KMS-11 (cell line): Measurements from ENCODE around the gene RHOV.
A peak's percentile ranks its signal among the peaks of the same experiment; 100 is the strongest.

Experiments used
- H2AFZ ChIP-seq: fragments of 200-600 bp; sonication (generic); 2 replicates; pipeline ENCODE4 v1.6.1; 2016; ENCODE audit warnings: antibody characterized with exemption, mixed run types, low read depth
- H3K27ac ChIP-seq: fragments of 200-600 bp; sonication (generic); 2 replicates; pipeline ENCODE4 v1.6.1; 2016; ENCODE audit warnings: mild to moderate bottlenecking, mixed run types
- H3K27me3 ChIP-seq: fragments of 200-600 bp; sonication (generic); 2 replicates; pipeline ENCODE4 v1.6.1; 2017; ENCODE audit warnings: mild to moderate bottlenecking, low read depth, mixed run types, moderate library complexity; ENCODE audit not compliant: insufficient read depth
- H3K36me3 ChIP-seq: fragments of 200-600 bp; sonication (generic); 2 replicates; pipeline ENCODE4 v1.6.1; 2017; ENCODE audit warnings: mild to moderate bottlenecking, mixed run types; ENCODE audit not compliant: insufficient read depth
- H3K4me1 ChIP-seq: fragments of 200-600 bp; sonication (generic); 2 replicates; pipeline ENCODE4 v1.6.1; 2016; ENCODE audit warnings: mild to moderate bottlenecking, low read depth, mixed run types; ENCODE audit not compliant: poor library complexity, severe bottlenecking
- H3K4me2 ChIP-seq: fragments of 200-600 bp; sonication (generic); 2 replicates; pipeline ENCODE4 v1.7.0; 2016; ENCODE audit warnings: mild to moderate bottlenecking, mixed run types
- H3K4me3 ChIP-seq: fragments of 200-600 bp; sonication (generic); IDR thresholded peaks from 2 replicates; pipeline ENCODE4 v1.6.1; 2017; ENCODE audit warnings: low read depth, low read length, mixed read lengths; ENCODE audit not compliant: insufficient read depth
- H3K79me2 ChIP-seq: fragments of 200-600 bp; sonication (generic); 2 replicates; pipeline ENCODE4 v1.6.1; 2016; ENCODE audit warnings: low read depth, mixed run types; ENCODE audit not compliant: insufficient read depth
- H3K9ac ChIP-seq: fragments of 200-600 bp; sonication (generic); 2 replicates; pipeline ENCODE4 v1.6.1; 2016; ENCODE audit warnings: mild to moderate bottlenecking, mixed run types
- H4K20me1 ChIP-seq: fragments of 200-600 bp; sonication (generic); 2 replicates; pipeline ENCODE4 v1.6.1; 2016; ENCODE audit warnings: mild to moderate bottlenecking, mixed run types; ENCODE audit not compliant: insufficient read depth
- TF ChIP-seq, protein P1 (sequence below): fragments of 200-600 bp; sonication (generic); conservative IDR thresholded peaks from 2 replicates; pipeline ENCODE4 v1.6.1; 2017; ENCODE audit warnings: low read depth, mild to moderate bottlenecking, antibody characterized with exemption, low read length, moderate library complexity, mixed read lengths

The RHOV gene

DNA sequence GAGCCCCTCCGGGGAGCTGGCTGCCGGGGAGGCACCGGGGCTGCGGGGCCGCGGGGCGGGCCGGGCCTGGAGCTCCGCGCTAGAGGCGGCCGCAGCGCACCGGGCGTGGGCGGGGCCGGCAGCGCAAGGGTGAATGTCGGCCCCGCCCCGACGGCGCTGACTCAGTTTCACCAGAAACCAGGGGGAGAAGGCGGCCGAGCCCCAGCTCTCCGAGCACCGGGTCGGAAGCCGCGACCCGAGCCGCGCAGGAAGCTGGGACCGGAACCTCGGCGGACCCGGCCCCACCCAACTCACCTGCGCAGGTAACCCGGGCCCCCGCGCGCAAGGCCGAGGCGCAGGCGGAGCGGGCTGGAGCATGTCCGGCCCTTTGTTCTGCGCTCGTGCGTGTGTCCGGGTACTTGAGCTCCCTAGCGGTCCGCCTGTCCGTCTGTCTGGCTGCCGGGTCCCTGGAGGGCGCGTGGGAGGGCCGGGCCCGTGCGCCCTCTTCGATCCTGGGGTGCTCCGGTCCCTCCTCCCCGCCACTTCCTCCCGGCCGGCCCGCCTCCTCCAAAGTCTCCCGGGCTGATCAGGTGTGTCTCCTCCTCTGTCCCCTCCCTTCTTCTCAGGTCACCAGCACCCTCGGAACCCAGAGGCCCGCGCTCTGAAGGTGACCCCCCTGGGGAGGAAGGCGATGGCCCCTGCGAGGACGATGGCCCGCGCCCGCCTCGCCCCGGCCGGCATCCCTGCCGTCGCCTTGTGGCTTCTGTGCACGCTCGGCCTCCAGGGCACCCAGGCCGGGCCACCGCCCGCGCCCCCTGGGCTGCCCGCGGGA, 29.9 kb downstream of the RHOV start, which contains the start of gene SPINT1:
TSS of gene SPINT1 (plus strand) at position 164 of the 811 bp plus-strand sequence. CDS start at position 671, 507 bp downstream.
- Histone ChIP-seq H3K36me3 (no peaks in the 10 kb centered on the region), H3K79me2 (no peaks in the 10 kb centered on the region), H2AFZ (peak within 1 kb of the TSS; percentile 41), H3K27me3 (peaks cover 4% of the 10 kb centered on the region), H3K9ac (no peak within 1 kb of the TSS), H3K27ac (no peak within 1 kb of the TSS), H4K20me1 (no peaks in the 10 kb centered on the region), H3K4me3 (no peak within 1 kb of the TSS), H3K4me1 (peaks cover 12% of the 10 kb centered on the region), H3K4me2 (no peak within 1 kb of the TSS; the same call in 1 of the 2 replicates)
- TF ChIP-seq, protein P1, sequence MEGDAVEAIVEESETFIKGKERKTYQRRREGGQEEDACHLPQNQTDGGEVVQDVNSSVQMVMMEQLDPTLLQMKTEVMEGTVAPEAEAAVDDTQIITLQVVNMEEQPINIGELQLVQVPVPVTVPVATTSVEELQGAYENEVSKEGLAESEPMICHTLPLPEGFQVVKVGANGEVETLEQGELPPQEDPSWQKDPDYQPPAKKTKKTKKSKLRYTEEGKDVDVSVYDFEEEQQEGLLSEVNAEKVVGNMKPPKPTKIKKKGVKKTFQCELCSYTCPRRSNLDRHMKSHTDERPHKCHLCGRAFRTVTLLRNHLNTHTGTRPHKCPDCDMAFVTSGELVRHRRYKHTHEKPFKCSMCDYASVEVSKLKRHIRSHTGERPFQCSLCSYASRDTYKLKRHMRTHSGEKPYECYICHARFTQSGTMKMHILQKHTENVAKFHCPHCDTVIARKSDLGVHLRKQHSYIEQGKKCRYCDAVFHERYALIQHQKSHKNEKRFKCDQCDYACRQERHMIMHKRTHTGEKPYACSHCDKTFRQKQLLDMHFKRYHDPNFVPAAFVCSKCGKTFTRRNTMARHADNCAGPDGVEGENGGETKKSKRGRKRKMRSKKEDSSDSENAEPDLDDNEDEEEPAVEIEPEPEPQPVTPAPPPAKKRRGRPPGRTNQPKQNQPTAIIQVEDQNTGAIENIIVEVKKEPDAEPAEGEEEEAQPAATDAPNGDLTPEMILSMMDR: no peak

DNA sequence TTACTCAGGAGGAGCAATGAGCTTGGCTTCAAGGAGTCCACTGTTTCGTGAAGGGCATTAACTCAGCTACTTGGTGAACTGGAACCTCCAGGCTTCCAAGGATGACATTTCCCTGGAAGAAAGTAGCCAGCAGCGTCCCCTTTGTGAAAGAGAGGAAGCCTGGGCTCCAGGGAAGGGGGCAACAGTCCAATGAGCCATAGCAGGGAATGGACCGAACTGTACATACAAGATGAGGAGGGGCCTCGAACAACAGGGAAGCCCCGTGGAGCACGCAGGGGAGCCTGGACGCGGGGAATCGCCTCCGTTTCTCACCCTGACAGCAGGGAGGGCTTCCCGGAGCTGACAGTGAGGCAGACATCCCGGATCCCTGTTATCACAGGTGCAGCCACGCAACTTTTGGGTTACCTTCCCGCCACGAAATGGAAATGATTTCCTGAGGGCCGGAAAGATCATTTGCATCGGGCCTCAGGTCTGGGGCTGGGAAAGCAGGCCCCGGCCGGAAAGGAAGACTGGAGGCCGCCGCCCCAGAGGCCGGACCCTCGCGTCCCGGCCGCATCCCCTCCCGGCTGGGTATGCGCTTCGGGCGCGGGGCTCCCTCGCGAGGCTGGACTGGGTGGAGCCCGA, 30.7 kb downstream of the RHOV start:
- H3K4me3 ChIP-seq: no peak overlapping the region
- H2AFZ ChIP-seq: peak overlapping the region; percentile 41
- TF ChIP-seq, protein P1: no peak
- no peaks in the 10 kb centered on the region for H3K79me2 ChIP-seq
- no peaks in the 10 kb centered on the region for H4K20me1 ChIP-seq
- H3K36me3 ChIP-seq: no peaks in the 10 kb centered on the region
- peaks cover 4% of the 10 kb centered on the region for H3K27me3 ChIP-seq
- no peak overlapping the region for H3K27ac ChIP-seq
- no peak overlapping the region for H3K9ac ChIP-seq
- H3K4me1 ChIP-seq: peaks cover 12% of the 10 kb centered on the region
- H3K4me2 ChIP-seq: no peak overlapping the region

- peaks cover 4% of the 10 kb centered on the region for H3K27me3 ChIP-seq
- no peak overlapping the region for H3K4me2 ChIP-seq
- H3K79me2 ChIP-seq: no peaks in the 10 kb centered on the region
- no peak overlapping the region for H3K4me3 ChIP-seq
- H3K4me1 ChIP-seq: peaks cover under 1% of the 10 kb centered on the region
- no peak overlapping the region for H2AFZ ChIP-seq
- TF ChIP-seq, protein P1: no peak
- H3K27ac ChIP-seq: no peak overlapping the region
- no peaks in the 10 kb centered on the region for H3K36me3 ChIP-seq
- H3K9ac ChIP-seq: no peak overlapping the region
- no peaks in the 10 kb centered on the region for H4K20me1 ChIP-seq
Observed at GRCh38 chr15:40841741-40842140, 32.3 kb downstream of the RHOV start.

DNA sequence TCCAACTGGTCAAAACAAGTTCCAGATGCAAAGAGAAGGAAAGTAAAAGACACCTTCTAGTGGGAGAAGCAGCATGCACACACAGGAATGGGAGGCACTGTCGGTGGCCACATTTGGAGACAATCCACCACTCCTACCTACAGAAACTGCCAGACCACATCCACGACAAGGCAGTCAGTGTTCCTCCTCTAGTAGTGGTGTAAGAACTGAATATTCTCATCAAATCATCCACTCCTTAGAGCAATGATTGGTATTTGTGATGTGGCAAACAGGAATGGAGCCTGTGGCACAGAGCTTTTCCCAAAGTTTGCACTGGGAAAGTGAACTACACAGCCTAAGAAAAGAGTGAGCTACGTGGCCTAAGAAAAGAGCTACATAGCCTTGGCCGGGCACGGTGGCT, 35.3 kb downstream of the RHOV start:
- TF ChIP-seq, protein P1: no peak
- no peak overlapping the region for H3K9ac ChIP-seq
- no peak overlapping the region for H3K4me3 ChIP-seq
- peaks cover 4% of the 10 kb centered on the region for H3K27me3 ChIP-seq
- H3K4me1 ChIP-seq: no peaks in the 10 kb centered on the region
- no peak overlapping the region for H3K27ac ChIP-seq
- H3K36me3 ChIP-seq: no peaks in the 10 kb centered on the region
- no peak overlapping the region for H2AFZ ChIP-seq
- H3K79me2 ChIP-seq: no peaks in the 10 kb centered on the region
- no peaks in the 10 kb centered on the region for H4K20me1 ChIP-seq
- no peak overlapping the region for H3K4me2 ChIP-seq
